SK-N-SH (cell line): ENCODE results near the gene MTHFD2L. TPM values are rescaled to one million over a fixed set of nuclear protein-coding genes. Genes with fewer than 3 reads are reported as not detected.

ENCODE experiments used
- CTCF ChIA-PET: fragments of 300-600, 350-600 bp; formaldehyde crosslinking; extraction: SDS; loops from one replicate; lab custom pipeline; 2021; lab: Yijun Ruan, JAX
- POLR2A ChIA-PET: fragments of 350-600 bp; sonication (Branson Sonifier 250); formaldehyde crosslinking; extraction: SDS; loops from one replicate; lab custom pipeline; 2020; ENCODE audit warnings: antibody characterized with exemption, inconsistent platforms; lab: Yijun Ruan, JAX
- DNase-seq: peaks from one replicate; pipeline ENCODE4 v3.0.0; 2012
- H2AFZ ChIP-seq: fragments of 200-600 bp; sonication (generic); 2 replicates; pipeline ENCODE4 v1.8.1; 2016; ENCODE audit warnings: antibody characterized with exemption, mild to moderate bottlenecking, low read depth
- H3F3A ChIP-seq: fragments of 200-600 bp; sonication (generic); replicated peaks from 2 replicates; pipeline ENCODE3; 2016; ENCODE audit warnings: antibody characterized with exemption, mild to moderate bottlenecking; ENCODE audit not compliant: insufficient read depth
- H3K27ac ChIP-seq, 2 experiments: fragments of 200-500 bp in 1 of 2; fragments of 200-600 bp in 1 of 2; sonication (Bioruptor generic) in 1 of 2; sonication (generic), shearing (Covaris generic) in 1 of 2; 2 replicates each; pipeline versions ENCODE4 v1.5.1 to v1.6.1; 2014 to 2016; ENCODE audit warnings: low read depth in 2 of 2, inconsistent platforms in 1 of 2, low read length in 1 of 2, mild to moderate bottlenecking in 1 of 2, mixed read lengths in 1 of 2
- H3K27me3 ChIP-seq: fragments of 200-600 bp; sonication (generic), shearing (Covaris generic); 2 replicates; pipeline ENCODE4 v1.6.1; 2016; ENCODE audit warnings: mixed run types; ENCODE audit not compliant: insufficient read depth
- H3K36me3 ChIP-seq, 2 experiments: fragments of 200-500 bp in 1 of 2; fragments of 200-600 bp in 1 of 2; sonication (Bioruptor generic) in 1 of 2; sonication (generic) in 1 of 2; replicated peaks in 1 of 2; 2 replicates each; pipeline versions ENCODE3 to v1.5.1; 2014 to 2016; ENCODE audit warnings: low read length in 1 of 2, mild to moderate bottlenecking in 1 of 2; ENCODE audit not compliant: insufficient read depth in 2 of 2, control insufficient read depth in 1 of 2
- H3K4me1 ChIP-seq, 2 experiments: fragments of 200-500 bp in 1 of 2; fragments of 200-600 bp in 1 of 2; sonication (Bioruptor generic) in 1 of 2; sonication (generic), shearing (Covaris generic) in 1 of 2; 2 replicates each; pipeline versions ENCODE4 v1.5.1 to v1.6.1; 2014 to 2016; ENCODE audit warnings: low read depth in 1 of 2, low read length in 1 of 2, mixed run types in 1 of 2; ENCODE audit not compliant: insufficient read depth in 2 of 2, control insufficient read depth in 1 of 2
- H3K4me2 ChIP-seq: fragments of 200-600 bp; sonication (generic), shearing (Covaris generic); 2 replicates; pipeline ENCODE4 v1.6.1; 2017; ENCODE audit warnings: mixed run types
- H3K4me3 ChIP-seq, 2 experiments: fragments of 200-500 bp in 1 of 2; fragments of 200-600 bp in 1 of 2; sonication (Bioruptor generic) in 1 of 2; sonication (generic), shearing (Covaris generic) in 1 of 2; 2 replicates each; pipeline versions ENCODE4 v1.5.1 to v1.8.1; 2014 to 2016; ENCODE audit warnings: low read depth in 2 of 2, inconsistent platforms in 1 of 2, low read length in 1 of 2, mild to moderate bottlenecking in 1 of 2, mixed read lengths in 1 of 2, moderate library complexity in 1 of 2
- H3K79me2 ChIP-seq: fragments of 200-600 bp; sonication (generic); 2 replicates; pipeline ENCODE4 v1.8.1; 2017; ENCODE audit warnings: mild to moderate bottlenecking; ENCODE audit not compliant: insufficient read depth
- H3K9ac ChIP-seq: fragments of 200-600 bp; sonication (generic); 2 replicates; pipeline ENCODE4 v1.6.1; 2017; ENCODE audit warnings: mixed run types
- H3K9me2 ChIP-seq: fragments of 200-600 bp; sonication (generic); 2 replicates; pipeline ENCODE4 v1.6.1; 2017; ENCODE audit warnings: mixed run types
- H3K9me3 ChIP-seq: fragments of 200-600 bp; sonication (generic); 2 replicates; pipeline ENCODE4 v1.6.1; 2017; ENCODE audit warnings: mixed run types, mild to moderate bottlenecking, moderate library complexity
- H4K20me1 ChIP-seq: fragments of 200-600 bp; sonication (generic); 2 replicates; pipeline ENCODE4 v1.6.1; 2017; ENCODE audit warnings: mild to moderate bottlenecking, mixed run types; ENCODE audit not compliant: insufficient read depth
- CHD2 ChIP-seq: fragments of 150-350 bp; IDR thresholded peaks from 2 replicates; pipeline ENCODE4 v1.6.1; 2018; ENCODE audit warnings: low read length; ENCODE audit not compliant: partially characterized antibody
- EZH2phosphoT487 ChIP-seq: fragments of 200-600 bp; sonication (generic); IDR thresholded peaks from 2 replicates; pipeline ENCODE4 v1.6.1; 2017; ENCODE audit warnings: low read depth, mixed run types, mild to moderate bottlenecking, antibody characterized with exemption, moderate library complexity, borderline replicate concordance
- FOXJ3 ChIP-seq: sonication (generic); formaldehyde crosslinking; IDR thresholded peaks from 2 replicates; pipeline ENCODE4 v1.5.1; 2020; ENCODE audit warnings: mild to moderate bottlenecking, missing genetic modification reagents
- FOXM1 ChIP-seq: IDR thresholded peaks from 2 replicates; pipeline ENCODE4 v1.4.0; 2012; ENCODE audit warnings: low read depth, mild to moderate bottlenecking
- GABPA ChIP-seq: IDR thresholded peaks from 2 replicates; pipeline ENCODE4 v1.4.0; 2012; ENCODE audit warnings: low read depth, mild to moderate bottlenecking
- POLR2AphosphoS5 ChIP-seq: IDR thresholded peaks from 2 replicates; pipeline ENCODE4 v1.6.1; 2012; ENCODE audit warnings: low read depth, low read length
- RAD21 ChIP-seq: IDR thresholded peaks from 2 replicates; pipeline ENCODE4 v1.6.1; 2012; ENCODE audit warnings: mild to moderate bottlenecking, low read length
- SIN3A ChIP-seq: IDR thresholded peaks from 2 replicates; pipeline ENCODE4 v1.6.1; 2012; ENCODE audit warnings: low read depth, mild to moderate bottlenecking, low read length, moderate library complexity, borderline replicate concordance
- SMC3 ChIP-seq: IDR thresholded peaks from 2 replicates; pipeline ENCODE4 v1.6.1; 2012; ENCODE audit warnings: low read depth, low read length, improper control_type of control experiment
- TAF1 ChIP-seq: IDR thresholded peaks from 2 replicates; pipeline ENCODE4 v1.6.1; 2012; ENCODE audit warnings: low read depth, mild to moderate bottlenecking, low read length, moderate library complexity, borderline replicate concordance
- TEAD4 ChIP-seq: IDR thresholded peaks from 2 replicates; pipeline ENCODE4 v1.4.0; 2012; ENCODE audit warnings: mild to moderate bottlenecking, borderline replicate concordance; ENCODE audit not compliant: insufficient read depth
- YY1 ChIP-seq: IDR thresholded peaks from 2 replicates; pipeline ENCODE4 v1.4.0; 2012; ENCODE audit warnings: low read depth, mild to moderate bottlenecking
- WGBS: methylation state at CpG from one replicate; pipeline ENCODE4 v1.1.6; 2017; ENCODE audit warnings: low lambda C conversion rate; 5-methylcytosine and 5-hydroxymethylcytosine counted together
- polyA plus RNA-seq, 3 experiments: library from polyadenylated mRNA; depleted of rRNA; stranded (reverse); fragments of >200 nt; gene quantifications; 2 replicates each; pipeline ENCODE4 v1.2.3, GENCODE V29; 2012
- TF ChIP-seq, protein P1 (sequence below): IDR thresholded peaks from 2 replicates; pipeline ENCODE4; 2012
- TF ChIP-seq, protein P2 (sequence below): fragments of 150-350 bp; IDR thresholded peaks from 2 replicates; pipeline ENCODE4 v1.6.1; 2017; ENCODE audit warnings: antibody characterized with exemption, low read length, low read depth, borderline replicate concordance
- TF ChIP-seq, protein P3 (sequence below): fragments of 200-600 bp; sonication (generic); IDR thresholded peaks from 2 replicates; pipeline ENCODE4 v1.6.1; 2017; ENCODE audit warnings: antibody characterized with exemption, mild to moderate bottlenecking, moderate library complexity

The MTHFD2L gene
- polyA plus RNA-seq, 1 of the 3 experiments (the other 2 are of a cell fraction): 4.8 TPM

DNA sequence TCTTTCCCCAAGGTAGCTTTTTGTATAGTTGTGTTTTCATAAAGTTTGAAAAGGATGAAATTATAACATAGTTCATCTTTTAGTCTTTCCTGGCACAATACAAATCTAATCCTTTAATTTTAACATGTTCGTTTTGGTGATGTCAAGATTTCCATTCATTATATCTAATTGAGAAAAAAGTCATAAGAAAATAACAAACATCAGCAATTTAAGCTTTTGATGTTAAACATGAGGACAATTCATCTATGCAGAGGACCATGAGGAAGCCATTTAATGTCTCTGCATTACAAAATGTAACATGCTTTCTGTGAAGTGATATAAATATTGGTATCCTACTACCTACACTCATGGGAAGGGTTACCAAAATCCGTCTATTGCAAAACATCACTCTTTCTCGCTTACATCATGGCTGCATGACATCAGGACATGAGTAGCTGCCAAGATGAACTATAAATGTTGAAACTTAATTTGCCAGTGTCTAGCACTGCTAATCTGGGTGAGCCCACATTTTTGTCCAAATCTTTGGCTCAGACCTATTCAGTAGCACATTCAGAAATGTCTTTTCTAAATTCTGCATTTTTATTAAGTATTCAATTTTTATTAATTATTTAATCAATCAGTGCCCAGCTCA, 159.8 kb downstream of the MTHFD2L start (continued):
- no peak for TF ChIP-seq GABPA
- no peak for TF ChIP-seq TEAD4

DNA sequence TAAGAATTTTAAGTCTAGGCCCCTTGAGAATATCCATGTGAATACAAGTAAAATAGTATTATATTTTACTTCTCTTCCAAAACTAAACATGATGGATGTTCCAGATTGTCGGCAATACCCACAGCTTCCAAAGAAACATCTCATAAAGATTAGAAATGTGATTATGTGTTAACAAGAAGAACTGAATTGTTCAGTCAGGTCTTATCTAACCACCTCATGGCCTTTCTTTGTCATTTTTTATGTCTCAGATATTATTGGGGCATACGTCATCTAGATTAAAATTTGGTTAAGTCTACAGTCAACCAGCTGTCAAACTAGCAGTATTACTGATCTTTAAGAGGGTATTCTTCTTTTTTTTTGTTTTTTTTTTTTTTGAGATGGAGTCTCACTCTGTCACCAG, 160.4 kb downstream of the MTHFD2L start:
- H3K4me1 ChIP-seq: no peaks in the 10 kb centered on the region; a peak in 1 of 4 replicates
- no peaks in the 10 kb centered on the region for H3K36me3 ChIP-seq
- no peaks in the 10 kb centered on the region for H3K9me2 ChIP-seq
- WGBS: 16% methylated on average over 2 of the region's 2 CpGs
- H3K27me3 ChIP-seq: peaks cover 22% of the 10 kb centered on the region
- H3F3A ChIP-seq: no peaks in the 10 kb centered on the region
- no peak overlapping the region for H3K4me3 ChIP-seq
- H3K9me3 ChIP-seq: no peaks in the 10 kb centered on the region
- TF ChIP-seq, protein P1, sequence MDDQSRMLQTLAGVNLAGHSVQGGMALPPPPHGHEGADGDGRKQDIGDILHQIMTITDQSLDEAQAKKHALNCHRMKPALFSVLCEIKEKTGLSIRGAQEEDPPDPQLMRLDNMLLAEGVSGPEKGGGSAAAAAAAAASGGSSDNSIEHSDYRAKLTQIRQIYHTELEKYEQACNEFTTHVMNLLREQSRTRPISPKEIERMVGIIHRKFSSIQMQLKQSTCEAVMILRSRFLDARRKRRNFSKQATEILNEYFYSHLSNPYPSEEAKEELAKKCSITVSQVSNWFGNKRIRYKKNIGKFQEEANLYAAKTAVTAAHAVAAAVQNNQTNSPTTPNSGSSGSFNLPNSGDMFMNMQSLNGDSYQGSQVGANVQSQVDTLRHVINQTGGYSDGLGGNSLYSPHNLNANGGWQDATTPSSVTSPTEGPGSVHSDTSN: no peak
- no peak for TF ChIP-seq POLR2AphosphoS5
- no peak for TF ChIP-seq FOXM1
- TF ChIP-seq, protein P2, sequence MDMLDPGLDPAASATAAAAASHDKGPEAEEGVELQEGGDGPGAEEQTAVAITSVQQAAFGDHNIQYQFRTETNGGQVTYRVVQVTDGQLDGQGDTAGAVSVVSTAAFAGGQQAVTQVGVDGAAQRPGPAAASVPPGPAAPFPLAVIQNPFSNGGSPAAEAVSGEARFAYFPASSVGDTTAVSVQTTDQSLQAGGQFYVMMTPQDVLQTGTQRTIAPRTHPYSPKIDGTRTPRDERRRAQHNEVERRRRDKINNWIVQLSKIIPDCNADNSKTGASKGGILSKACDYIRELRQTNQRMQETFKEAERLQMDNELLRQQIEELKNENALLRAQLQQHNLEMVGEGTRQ: no peak
- TF ChIP-seq TAF1: no peak
- no peak for TF ChIP-seq FOXJ3 (CRISPR knock-in tag)
- TF ChIP-seq SIN3A: no peak
- no peak for TF ChIP-seq CHD2
- no peak for TF ChIP-seq EZH2phosphoT487
- TF ChIP-seq, protein P3, sequence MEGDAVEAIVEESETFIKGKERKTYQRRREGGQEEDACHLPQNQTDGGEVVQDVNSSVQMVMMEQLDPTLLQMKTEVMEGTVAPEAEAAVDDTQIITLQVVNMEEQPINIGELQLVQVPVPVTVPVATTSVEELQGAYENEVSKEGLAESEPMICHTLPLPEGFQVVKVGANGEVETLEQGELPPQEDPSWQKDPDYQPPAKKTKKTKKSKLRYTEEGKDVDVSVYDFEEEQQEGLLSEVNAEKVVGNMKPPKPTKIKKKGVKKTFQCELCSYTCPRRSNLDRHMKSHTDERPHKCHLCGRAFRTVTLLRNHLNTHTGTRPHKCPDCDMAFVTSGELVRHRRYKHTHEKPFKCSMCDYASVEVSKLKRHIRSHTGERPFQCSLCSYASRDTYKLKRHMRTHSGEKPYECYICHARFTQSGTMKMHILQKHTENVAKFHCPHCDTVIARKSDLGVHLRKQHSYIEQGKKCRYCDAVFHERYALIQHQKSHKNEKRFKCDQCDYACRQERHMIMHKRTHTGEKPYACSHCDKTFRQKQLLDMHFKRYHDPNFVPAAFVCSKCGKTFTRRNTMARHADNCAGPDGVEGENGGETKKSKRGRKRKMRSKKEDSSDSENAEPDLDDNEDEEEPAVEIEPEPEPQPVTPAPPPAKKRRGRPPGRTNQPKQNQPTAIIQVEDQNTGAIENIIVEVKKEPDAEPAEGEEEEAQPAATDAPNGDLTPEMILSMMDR: no peak
- no peak for TF ChIP-seq GABPA
- no peak for TF ChIP-seq RAD21
- no peak for TF ChIP-seq SMC3
- TF ChIP-seq YY1: no peak
- TF ChIP-seq, all 33 proteins: peak for 0
- no peak overlapping the region for H2AFZ ChIP-seq
- no peak for DNase-seq
- POLR2A ChIA-PET: no interaction called here
- H3K9ac ChIP-seq: no peak overlapping the region
- no peak overlapping the region for H3K27ac ChIP-seq
- H3K79me2 ChIP-seq: no peaks in the 10 kb centered on the region
- H3K4me2 ChIP-seq: no peak overlapping the region
- H4K20me1 ChIP-seq: no peaks in the 10 kb centered on the region
- CTCF ChIA-PET: interaction anchor here (1.8 kb wide), 1 partner anchor 90 kb away, joined by 8 read pairs; no protein-coding TSS in a partner anchor
